SH-SY5Y (cell line): ENCODE measurements around the gene TMEM9B.

Source experiments
- GATA2 ChIP-seq: IDR thresholded peaks from 2 replicates; pipeline ENCODE4 v1.6.1; 2011; ENCODE audit warnings: mild to moderate bottlenecking, low read depth, low read length
- GATA3 ChIP-seq: IDR thresholded peaks from 2 replicates; pipeline ENCODE4 v1.6.1; 2011; ENCODE audit warnings: low read depth, mild to moderate bottlenecking, low read length, moderate library complexity

DNA sequence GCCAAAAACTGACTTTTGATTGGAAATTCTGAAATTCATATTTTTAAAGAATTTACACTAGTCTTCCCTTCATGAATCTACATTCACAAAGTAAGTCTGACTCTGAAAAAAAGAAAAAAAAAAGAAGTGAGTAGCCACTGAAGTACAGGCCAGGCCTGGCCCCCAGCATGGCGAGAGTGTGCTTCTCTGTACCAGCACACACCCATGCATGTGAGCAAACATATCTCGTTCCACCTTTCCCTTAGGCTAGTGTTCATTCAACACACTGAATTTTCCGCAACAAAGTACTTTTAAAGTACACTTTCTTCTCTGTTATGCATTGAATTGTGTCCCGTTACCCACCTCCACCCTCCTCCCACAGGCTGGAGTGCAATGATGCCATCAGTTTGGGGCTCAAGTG, 36.0 kb downstream of the TMEM9B start:
- TF ChIP-seq GATA3 = no peak
- no peak for TF ChIP-seq GATA2
